K562 (cell line): Measurements from ENCODE around the gene SERPINA12.

Experiments used
- BHLHE40 ChIP-seq: IDR thresholded peaks from 2 replicates; pipeline ENCODE4 v1.6.1; 2011; ENCODE audit warnings: low read length, improper control_type of control experiment
- CTCF ChIP-seq, 3 experiments: IDR thresholded peaks in 2 of 3; conservative IDR thresholded peaks in 1 of 3; 2 replicates each; pipeline ENCODE4 v1.5.1; 2011 to 2012; ENCODE audit warnings: low read length in 3 of 3, mild to moderate bottlenecking in 3 of 3, control low read depth in 2 of 3, improper control_type of control experiment in 1 of 3, inconsistent platforms in 1 of 3, low read depth in 1 of 3, mixed read lengths in 1 of 3, moderate library complexity in 1 of 3; ENCODE audit not compliant: insufficient read depth in 2 of 3
- E4F1 ChIP-seq: fragments of 250-450 bp; sonication (Bioruptor Pico); IDR thresholded peaks from 2 replicates; pipeline ENCODE4 v1.5.0; 2021; ENCODE audit warnings: mild to moderate bottlenecking, borderline replicate concordance
- EZH2 ChIP-seq: IDR thresholded peaks from 2 replicates; pipeline ENCODE4 v1.6.1; 2012; ENCODE audit warnings: low read depth, mild to moderate bottlenecking, inconsistent platforms, low read length, borderline replicate concordance
- NFE2 ChIP-seq: IDR thresholded peaks from 2 replicates; pipeline ENCODE4 v1.6.1; 2014; ENCODE audit warnings: antibody characterized with exemption, low read depth
- RBM22 ChIP-seq: fragments of 200-400 bp; formaldehyde crosslinking; IDR thresholded peaks from 2 replicates; pipeline ENCODE4 v1.6.1; 2018; ENCODE audit warnings: low read length, low read depth; ENCODE audit not compliant: poor library complexity, severe bottlenecking
- SIN3A ChIP-seq, 2 experiments: fragments of 150-350 bp in 1 of 2; IDR thresholded peaks; 2 replicates each; pipeline ENCODE4 v1.6.1; 2011 to 2016; ENCODE audit warnings: borderline replicate concordance in 2 of 2, low read depth in 2 of 2, low read length in 2 of 2, mild to moderate bottlenecking in 2 of 2, moderate library complexity in 2 of 2; ENCODE audit not compliant: control insufficient read depth in 1 of 2
- TAF1 ChIP-seq: IDR thresholded peaks from 2 replicates; pipeline ENCODE4 v1.6.1; 2011; ENCODE audit warnings: mild to moderate bottlenecking, low read length, moderate library complexity; ENCODE audit not compliant: insufficient read depth, control insufficient read depth, severe bottlenecking; ENCODE audit errors: extremely low read depth
- ZBTB11 ChIP-seq, 3 experiments: fragments of 200-800 bp in 1 of 3; fragments of 250-450 bp in 1 of 3; fragments of 450-650 bp in 1 of 3; sonication (Bioruptor Pico) in 1 of 3; sonication (Bioruptor generic) in 1 of 3; formaldehyde crosslinking in 1 of 3; IDR thresholded peaks; 2 replicates each; pipeline versions ENCODE4 v1.6.1 to v1.8.0; 2016 to 2022; ENCODE audit warnings: mild to moderate bottlenecking in 2 of 3, missing genetic modification characterization in 2 of 3, missing compliant biosample characterization in 1 of 3, moderate library complexity in 1 of 3
- TF ChIP-seq, protein P1 (sequence below), 2 experiments: IDR thresholded peaks; 2 replicates each; pipeline ENCODE4 v1.6.1; 2011; ENCODE audit warnings: borderline replicate concordance in 1 of 2, control low read depth in 1 of 2, low read depth in 1 of 2, low read length in 1 of 2, mild to moderate bottlenecking in 1 of 2, mixed read lengths in 1 of 2, moderate library complexity in 1 of 2; ENCODE audit not compliant: insufficient read depth in 1 of 2, insufficient read length in 1 of 2, poor library complexity in 1 of 2, severe bottlenecking in 1 of 2; ENCODE audit errors: extremely low read depth in 1 of 2
- TF ChIP-seq, protein P2 (sequence below): sonication (generic); formaldehyde crosslinking; IDR thresholded peaks from 2 replicates; pipeline ENCODE4 v1.8.0; 2022; ENCODE audit warnings: mild to moderate bottlenecking, missing genetic modification reagents, borderline replicate concordance
- TF ChIP-seq, protein P3 (sequence below): sonication (generic); formaldehyde crosslinking; IDR thresholded peaks from 2 replicates; pipeline ENCODE4 v1.8.1; 2023; ENCODE audit warnings: mild to moderate bottlenecking, missing genetic modification reagents
- TF ChIP-seq, protein P4 (sequence below), 2 experiments: fragments of 150-350 bp in 1 of 2; IDR thresholded peaks; 2 replicates each; pipeline ENCODE4 v1.6.1; 2012 to 2016; ENCODE audit warnings: low read depth in 2 of 2, low read length in 2 of 2, mild to moderate bottlenecking in 1 of 2, moderate library complexity in 1 of 2

- TF ChIP-seq, protein P1, sequence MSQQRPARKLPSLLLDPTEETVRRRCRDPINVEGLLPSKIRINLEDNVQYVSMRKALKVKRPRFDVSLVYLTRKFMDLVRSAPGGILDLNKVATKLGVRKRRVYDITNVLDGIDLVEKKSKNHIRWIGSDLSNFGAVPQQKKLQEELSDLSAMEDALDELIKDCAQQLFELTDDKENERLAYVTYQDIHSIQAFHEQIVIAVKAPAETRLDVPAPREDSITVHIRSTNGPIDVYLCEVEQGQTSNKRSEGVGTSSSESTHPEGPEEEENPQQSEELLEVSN (IDR thresholded peaks at IDR 0.05; ENCODE audit: borderline replicate concordance in 1 of 2, extremely low read depth in 1 of 2, insufficient read depth in 1 of 2, insufficient read length in 1 of 2, low read depth in 1 of 2, low read length in 1 of 2, poor library complexity in 1 of 2, severe bottlenecking in 1 of 2), result no peak
- TF ChIP-seq ZBTB11 (CRISPR knock-in tag; IDR thresholded peaks at IDR 0.05) (no peak), CTCF (IDR thresholded peaks at IDR 0.05 in 2 of 3, conservative IDR thresholded peaks at IDR 0.05 in 1 of 3; ENCODE audit: insufficient read depth in 2 of 3, low read depth in 1 of 3, low read length in 3 of 3) (no peak), EZH2 (no peak), NFE2 (no peak), RBM22 (no peak), TAF1 (no peak), BHLHE40 (no peak), SIN3A (IDR thresholded peaks at IDR 0.05; ENCODE audit: borderline replicate concordance in 2 of 2, control insufficient read depth in 1 of 2, low read depth in 2 of 2, low read length in 2 of 2) (no peak), E4F1 (CRISPR knock-in tag) (no peak)
- TF ChIP-seq, protein P2, sequence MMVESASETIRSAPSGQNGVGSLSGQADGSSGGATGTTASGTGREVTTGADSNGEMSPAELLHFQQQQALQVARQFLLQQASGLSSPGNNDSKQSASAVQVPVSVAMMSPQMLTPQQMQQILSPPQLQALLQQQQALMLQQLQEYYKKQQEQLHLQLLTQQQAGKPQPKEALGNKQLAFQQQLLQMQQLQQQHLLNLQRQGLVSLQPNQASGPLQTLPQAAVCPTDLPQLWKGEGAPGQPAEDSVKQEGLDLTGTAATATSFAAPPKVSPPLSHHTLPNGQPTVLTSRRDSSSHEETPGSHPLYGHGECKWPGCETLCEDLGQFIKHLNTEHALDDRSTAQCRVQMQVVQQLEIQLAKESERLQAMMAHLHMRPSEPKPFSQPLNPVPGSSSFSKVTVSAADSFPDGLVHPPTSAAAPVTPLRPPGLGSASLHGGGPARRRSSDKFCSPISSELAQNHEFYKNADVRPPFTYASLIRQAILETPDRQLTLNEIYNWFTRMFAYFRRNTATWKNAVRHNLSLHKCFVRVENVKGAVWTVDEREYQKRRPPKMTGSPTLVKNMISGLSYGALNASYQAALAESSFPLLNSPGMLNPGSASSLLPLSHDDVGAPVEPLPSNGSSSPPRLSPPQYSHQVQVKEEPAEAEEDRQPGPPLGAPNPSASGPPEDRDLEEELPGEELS (CRISPR knock-in tag), result no peak
- TF ChIP-seq, protein P3, sequence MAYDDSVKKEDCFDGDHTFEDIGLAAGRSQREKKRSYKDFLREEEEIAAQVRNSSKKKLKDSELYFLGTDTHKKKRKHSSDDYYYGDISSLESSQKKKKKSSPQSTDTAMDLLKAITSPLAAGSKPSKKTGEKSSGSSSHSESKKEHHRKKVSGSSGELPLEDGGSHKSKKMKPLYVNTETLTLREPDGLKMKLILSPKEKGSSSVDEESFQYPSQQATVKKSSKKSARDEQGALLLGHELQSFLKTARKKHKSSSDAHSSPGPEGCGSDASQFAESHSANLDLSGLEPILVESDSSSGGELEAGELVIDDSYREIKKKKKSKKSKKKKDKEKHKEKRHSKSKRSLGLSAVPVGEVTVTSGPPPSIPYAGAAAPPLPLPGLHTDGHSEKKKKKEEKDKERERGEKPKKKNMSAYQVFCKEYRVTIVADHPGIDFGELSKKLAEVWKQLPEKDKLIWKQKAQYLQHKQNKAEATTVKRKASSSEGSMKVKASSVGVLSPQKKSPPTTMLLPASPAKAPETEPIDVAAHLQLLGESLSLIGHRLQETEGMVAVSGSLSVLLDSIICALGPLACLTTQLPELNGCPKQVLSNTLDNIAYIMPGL (CRISPR knock-in tag), result no peak
- TF ChIP-seq, protein P4, sequence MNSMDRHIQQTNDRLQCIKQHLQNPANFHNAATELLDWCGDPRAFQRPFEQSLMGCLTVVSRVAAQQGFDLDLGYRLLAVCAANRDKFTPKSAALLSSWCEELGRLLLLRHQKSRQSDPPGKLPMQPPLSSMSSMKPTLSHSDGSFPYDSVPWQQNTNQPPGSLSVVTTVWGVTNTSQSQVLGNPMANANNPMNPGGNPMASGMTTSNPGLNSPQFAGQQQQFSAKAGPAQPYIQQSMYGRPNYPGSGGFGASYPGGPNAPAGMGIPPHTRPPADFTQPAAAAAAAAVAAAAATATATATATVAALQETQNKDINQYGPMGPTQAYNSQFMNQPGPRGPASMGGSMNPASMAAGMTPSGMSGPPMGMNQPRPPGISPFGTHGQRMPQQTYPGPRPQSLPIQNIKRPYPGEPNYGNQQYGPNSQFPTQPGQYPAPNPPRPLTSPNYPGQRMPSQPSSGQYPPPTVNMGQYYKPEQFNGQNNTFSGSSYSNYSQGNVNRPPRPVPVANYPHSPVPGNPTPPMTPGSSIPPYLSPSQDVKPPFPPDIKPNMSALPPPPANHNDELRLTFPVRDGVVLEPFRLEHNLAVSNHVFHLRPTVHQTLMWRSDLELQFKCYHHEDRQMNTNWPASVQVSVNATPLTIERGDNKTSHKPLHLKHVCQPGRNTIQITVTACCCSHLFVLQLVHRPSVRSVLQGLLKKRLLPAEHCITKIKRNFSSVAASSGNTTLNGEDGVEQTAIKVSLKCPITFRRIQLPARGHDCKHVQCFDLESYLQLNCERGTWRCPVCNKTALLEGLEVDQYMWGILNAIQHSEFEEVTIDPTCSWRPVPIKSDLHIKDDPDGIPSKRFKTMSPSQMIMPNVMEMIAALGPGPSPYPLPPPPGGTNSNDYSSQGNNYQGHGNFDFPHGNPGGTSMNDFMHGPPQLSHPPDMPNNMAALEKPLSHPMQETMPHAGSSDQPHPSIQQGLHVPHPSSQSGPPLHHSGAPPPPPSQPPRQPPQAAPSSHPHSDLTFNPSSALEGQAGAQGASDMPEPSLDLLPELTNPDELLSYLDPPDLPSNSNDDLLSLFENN (IDR thresholded peaks at IDR 0.05; ENCODE audit: low read depth in 2 of 2, low read length in 2 of 2), result no peak
Observed at GRCh38 chr14:94558842-94559241, 49.6 kb upstream of the SERPINA12 start.
